HG03520 (cell line): ENCODE data around the gene KCNJ11.
A peak's percentile ranks its signal among the peaks of the same experiment; 100 is the strongest.

Experiments used
- ATAC-seq: cut with Tn5 transposase; IDR thresholded peaks from one replicate; pipeline ENCODE4 v1.9.1; 2021; ENCODE audit warnings: mild to moderate bottlenecking, moderate library complexity; ENCODE audit not compliant: unreplicated experiment

KCNJ11 gene

GRCh38 chr11:17392872-17393271 is 4.4 kb upstream of the KCNJ11 start:
- ATAC-seq: no peak

GRCh38 chr11:17391493-17392355 is 3.3 kb upstream of the KCNJ11 start:
- ATAC-seq: no peak

GRCh38 chr11:17389957-17390649 is 1.6 kb upstream of the KCNJ11 start:
- ATAC-seq: no peak

DNA sequence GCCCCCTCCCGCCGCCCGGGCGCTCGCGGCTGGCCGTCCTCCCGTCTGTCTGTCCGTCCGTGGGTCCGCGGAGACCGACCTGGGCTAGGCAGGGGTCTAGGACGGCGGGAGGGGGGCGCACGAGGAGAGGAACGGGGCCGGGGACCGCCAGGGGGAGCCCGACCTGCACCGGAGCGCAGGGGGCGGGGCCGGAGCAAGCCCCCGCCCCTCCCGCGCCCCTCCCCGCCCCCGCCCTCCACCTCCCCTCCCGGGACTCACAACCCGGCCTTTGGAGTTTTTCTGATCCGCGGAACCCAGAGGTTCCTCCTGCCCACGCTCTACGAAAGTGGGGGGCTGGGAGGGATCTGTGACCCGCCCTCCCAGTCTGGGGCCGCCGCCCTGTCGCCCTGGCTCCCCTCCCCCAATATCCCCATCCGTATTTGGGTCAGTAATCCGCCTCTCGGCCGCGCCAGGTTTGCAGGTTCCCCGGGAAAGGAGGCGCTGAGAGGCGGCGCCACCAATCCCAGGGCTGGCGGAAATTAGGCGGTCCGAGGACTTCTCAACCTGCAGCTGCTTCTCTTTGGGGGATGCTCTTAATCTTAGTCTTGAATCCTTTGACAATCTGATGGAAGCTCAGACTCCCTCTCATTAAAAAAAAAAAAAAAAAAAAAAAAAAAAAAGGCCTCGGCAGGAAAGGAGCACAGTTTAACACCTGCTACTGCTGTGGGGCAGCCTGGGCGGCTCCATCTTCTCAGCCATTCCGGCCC is 925 bp upstream of the KCNJ11 start:
- ATAC-seq: peak; percentile 35

DNA sequence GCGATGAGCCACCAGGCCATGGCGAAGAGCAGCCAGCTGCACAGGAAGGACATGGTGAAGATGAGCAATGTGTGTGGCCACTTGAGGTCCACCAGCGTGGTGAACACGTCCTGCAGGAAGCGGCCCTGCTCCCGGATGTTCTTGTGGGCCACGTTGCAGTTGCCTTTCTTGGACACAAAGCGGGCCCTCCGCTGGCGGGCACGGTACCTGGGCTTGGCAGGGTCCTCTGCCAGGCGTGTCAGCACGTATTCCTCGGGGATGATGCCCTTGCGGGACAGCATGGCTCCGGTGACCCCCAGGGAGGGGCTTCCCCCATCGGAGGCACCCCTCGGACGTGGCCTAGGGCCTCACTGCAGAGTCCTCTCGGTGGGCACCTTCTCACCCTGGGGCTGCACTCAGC is 648 bp downstream of the KCNJ11 start:
- no peak for ATAC-seq

- no peak for ATAC-seq
Observed at GRCh38 chr11:17387254-17387653, 1.2 kb downstream of the KCNJ11 start.

DNA sequence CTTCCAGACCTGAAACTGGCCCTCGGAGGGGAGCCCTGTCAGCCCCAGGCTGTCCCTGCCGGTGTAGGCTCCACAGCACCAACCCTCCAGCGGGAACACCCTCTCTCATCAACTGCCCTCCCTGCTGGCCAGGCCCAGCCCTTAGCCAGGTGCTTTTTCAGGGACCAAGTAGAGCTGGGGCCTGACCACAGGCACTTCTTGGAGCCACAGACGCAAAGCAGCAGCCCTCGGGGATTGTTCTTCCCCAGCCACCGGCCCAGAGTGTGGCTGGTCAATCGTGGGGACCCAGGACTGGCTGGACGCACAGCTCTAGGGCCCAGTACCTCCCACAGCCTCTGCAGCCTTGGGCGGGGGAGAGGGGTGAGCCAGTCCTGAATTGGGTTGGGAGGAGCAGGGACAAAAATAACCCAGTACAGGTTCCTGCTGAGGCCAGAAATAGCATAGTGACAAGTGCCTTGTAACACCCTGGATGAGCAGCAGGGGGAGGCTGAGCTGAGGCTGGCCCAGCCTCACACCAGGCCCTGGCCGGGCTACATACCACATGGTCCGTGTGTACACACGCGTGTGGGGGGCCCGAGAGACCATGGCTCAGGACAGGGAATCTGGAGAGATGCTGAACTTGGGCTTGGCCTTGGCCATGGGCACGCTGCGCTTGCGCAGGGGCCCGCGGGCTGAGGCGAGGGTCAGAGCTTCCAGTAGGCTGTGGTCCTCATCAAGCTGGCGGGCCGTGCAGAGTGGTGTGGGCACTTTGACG is 2.0 kb downstream of the KCNJ11 start:
- ATAC-seq: no peak

DNA sequence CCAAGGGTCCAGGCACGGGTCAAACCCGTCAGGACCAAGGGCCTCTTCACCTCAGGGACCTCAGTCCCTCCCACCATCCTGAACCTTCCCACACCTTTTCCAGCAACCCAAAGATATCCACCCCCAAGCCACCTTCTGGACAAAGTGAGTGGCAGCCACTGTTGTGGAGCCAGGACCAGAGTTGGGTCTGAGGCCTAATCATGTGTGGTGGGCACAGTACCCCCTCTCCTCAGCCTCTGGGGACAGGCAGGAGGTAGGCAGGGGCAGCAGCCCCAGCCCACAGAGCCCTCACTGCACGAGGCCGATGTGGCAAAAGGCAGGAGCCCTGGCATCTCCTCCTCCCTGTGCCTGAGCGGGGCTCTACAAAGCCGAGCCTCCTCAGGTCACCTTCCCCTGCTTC is 2.5 kb downstream of the KCNJ11 start:
- ATAC-seq: no peak

- no peak for ATAC-seq
Observed at GRCh38 chr11:17385492-17385891, 3.0 kb downstream of the KCNJ11 start.

DNA sequence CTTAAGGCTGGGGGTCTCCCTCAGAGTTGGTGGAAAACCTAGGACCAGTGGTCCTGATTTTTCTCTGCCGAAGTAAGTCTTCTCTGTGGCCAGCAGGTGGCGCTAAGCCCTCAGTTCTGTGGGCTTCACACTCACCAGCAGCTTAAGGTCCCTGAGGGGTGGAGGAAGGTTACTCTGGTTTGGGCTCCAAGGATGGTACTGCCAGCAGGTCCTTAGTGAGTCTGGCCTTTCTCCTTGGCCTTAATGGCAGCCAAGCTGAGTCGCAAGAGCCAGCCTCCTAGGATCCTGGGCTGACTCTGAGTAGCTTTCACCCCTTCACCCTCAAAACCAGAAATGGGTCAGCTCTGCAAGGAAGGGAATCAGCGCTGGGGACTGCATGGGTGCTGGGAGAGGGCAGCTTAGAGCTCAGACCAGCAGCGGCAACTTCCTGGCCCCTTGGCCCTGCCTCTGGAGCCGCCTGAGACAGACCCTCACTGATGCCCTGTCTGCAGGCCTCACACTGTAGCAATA is 4.4 kb downstream of the KCNJ11 start:
- ATAC-seq: peak; percentile 54

DNA sequence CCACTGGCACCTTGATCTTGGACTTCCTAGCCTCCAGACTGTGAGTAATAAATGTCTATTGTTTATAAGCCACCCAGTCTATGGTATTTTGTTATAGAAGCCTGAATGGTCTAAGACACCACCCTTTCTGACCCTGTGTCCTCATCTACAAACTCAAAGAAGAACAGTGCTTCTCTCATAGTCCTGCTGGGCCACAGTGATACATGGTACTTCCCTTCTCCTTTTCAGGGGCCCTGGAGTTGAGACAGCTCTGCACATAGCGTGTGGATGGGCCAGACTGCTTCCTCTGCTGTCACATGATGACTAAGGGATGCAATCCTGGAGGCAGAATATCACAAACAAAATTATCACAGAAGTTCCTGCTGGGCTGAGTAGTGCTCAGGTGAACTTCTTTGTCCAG is 5.0 kb downstream of the KCNJ11 start:
- ATAC-seq: peak; percentile 4

DNA sequence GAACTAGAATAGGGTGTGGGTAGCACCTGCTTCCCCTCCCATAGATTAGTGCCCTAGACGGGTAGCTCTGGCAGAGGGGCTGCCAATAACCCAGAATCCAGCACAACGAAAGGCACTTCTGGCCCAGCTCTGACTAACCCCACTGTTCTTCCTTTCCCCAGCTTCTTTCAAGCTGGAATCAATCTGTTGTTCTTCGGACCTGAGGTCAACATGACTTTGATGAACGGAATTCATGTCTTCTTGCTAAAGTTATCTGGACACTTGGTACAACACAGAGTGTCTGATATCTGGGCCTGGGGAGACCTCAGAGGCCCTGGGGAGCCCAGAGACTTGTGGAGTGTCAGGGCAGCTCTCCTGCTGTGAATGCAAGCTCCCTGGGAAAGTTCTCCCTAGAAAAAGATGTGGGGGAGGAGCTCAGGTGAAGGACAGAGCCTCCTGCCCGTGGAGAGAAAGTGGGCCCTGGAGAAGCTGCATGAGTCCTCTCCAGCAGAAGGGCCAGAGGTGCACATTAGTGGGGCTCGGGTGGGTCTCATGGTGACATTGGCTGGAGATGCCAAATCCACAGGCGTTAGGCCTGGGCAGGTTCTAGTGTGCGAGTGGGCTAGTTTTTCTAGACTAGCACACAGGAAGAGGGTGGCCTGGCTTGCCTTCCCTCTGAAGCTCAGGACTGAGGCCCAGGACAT is 6.3 kb downstream of the KCNJ11 start:
- no peak for ATAC-seq

DNA sequence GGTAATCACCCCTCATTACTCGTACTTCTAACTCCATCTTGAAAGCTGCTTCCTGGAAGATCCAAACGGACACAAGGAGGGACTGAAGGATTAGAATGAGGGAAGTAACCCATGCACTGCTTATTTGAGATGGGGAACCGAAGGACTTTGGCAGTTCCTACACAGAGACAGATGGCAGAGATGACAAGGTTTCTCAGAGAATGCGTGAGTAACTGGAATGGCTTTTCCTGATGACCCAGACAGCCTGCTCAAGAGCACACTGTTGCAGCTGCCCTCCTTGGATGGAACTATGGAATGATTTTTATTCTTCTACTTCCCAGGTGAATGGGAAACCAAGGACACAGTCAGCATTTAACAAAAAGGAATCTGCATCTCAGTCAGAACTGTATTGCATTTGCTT is 7.3 kb downstream of the KCNJ11 start:
- ATAC-seq: no peak

DNA sequence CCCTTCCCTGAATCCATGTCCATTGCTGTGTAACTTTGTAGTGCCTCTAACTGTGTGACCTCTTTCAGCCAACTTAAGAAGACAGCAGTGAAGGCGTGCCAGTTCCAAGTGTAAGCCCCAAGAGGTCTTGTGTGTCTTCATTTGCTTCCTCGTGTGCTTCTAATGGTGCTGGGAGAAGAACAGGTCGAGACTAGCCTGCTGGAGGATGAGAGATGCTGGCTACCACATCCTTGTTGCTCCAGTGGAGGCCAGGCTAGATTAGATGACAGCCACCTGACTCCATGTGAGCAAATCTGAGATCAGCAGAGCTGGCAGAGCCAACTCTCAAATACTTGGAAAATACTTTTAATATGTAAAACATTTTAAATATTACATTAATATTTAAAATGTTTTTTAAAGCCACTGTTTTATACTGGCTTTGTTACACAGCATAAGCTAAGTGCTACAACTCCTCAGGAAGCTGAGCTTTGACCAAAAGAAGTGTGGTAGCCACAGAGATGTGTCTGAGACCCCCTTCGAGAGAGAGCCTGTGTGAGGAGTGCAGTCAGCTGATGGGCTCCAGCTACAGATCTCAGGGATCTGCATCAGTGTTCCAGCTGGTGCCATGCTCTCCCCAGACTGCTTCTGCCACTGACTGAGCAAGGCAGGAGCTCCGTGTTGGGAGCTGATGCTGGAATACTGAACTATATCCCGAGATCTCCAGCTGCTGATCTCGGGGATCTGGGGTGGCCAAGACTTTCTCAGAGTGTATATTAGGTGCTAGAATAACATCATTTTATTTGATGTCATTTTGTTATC is 8.9 kb downstream of the KCNJ11 start:
- no peak for ATAC-seq

GRCh38 chr11:17378655-17379054 is 9.8 kb downstream of the KCNJ11 start:
- no peak for ATAC-seq

- no peak for ATAC-seq
Observed at GRCh38 chr11:17376493-17376892, 12.0 kb downstream of the KCNJ11 start.

GRCh38 chr11:17375547-17375946 is 12.9 kb downstream of the KCNJ11 start:
- ATAC-seq: no peak

DNA sequence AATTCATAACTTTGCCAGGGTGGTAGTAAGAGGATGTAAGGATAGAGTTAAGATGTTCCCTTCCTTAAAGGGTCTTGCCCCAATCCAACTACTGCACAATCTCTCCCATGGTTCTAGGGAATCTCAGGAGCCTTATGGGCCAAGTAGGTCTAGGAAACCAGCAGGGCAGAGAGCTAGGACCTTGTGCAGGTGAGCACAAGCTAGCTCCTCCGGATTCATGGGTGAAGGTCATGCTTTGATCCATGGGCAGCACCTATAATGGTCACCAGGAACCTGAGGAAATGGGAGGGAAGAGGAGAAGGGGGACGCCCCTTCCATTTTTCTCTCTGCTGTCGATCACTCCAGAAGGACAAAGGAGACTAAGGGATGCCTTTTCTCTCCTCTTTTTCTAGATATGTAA is 16.8 kb downstream of the KCNJ11 start:
- ATAC-seq: no peak

DNA sequence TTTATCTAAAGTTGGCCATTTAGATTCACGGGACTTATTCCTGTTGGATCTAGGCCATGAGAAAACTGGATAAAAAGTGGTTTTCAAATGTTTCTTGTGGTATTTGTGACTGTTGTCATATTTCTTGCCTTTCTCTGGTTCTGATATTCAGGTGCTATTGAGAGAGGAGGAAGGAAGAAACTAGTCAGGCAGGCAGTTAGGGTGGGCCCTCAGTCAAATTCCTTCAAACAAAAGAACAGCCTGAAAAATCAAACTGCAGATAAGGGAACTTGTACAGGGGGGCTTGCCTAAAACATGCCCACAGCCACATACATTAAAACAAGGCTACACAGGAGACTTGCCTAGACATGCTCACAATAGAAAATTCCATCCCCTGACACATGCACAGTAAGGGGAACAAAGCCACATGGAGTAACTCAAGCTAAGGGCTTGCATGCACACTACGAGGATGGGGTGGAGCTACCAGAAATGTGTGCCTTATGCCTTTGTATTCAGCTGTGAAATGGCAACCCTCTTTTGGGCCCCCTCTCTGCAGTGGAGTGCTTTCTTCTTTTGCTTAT is 18.7 kb downstream of the KCNJ11 start:
- ATAC-seq: no peak
